H1 (cell line): ENCODE measurements around the gene ZNF407. TPM values are rescaled to one million over a fixed set of nuclear protein-coding genes. Genes with fewer than 3 reads are reported as not detected.

Source experiments
- CTCF ChIA-PET: fragments of 300-600 bp; sonication (Branson Sonifier 250); formaldehyde crosslinking; loops from one replicate; lab custom pipeline; 2021; ENCODE audit not compliant: partially characterized antibody; lab: Charles Lee
- POLR2A ChIA-PET: fragments of 300-600 bp; sonication (Branson Sonifier 250); formaldehyde crosslinking; loops from one replicate; lab custom pipeline; 2021; ENCODE audit warnings: inconsistent platforms; ENCODE audit not compliant: partially characterized antibody; lab: Charles Lee
- DNase-seq, 2 experiments: peaks; one replicate each; pipeline versions ENCODE4 v3.0.0 to v3.0.0-alpha.2; 2010 to 2022; ENCODE audit warnings: low spot score in 2 of 2, low read depth in 1 of 2, mixed read lengths in 1 of 2
- FAIRE-seq: peaks from 2 replicates; lab custom pipeline; 2011; peaks lifted over from hg19 to GRCh38; lab: Jason Lieb, UNC
- H2AFZ ChIP-seq: 2 replicates; pipeline ENCODE4 v1.8.1; 2012; ENCODE audit warnings: low read length, inconsistent platforms
- H2AK5ac ChIP-seq: 2 replicates; pipeline ENCODE4 v1.6.1; 2013; ENCODE audit warnings: low read depth, low read length
- H2BK120ac ChIP-seq: replicated peaks from 2 replicates; pipeline ENCODE3; 2013; ENCODE audit warnings: low read depth, low read length, inconsistent platforms
- H2BK12ac ChIP-seq: 2 replicates; pipeline ENCODE4 v1.6.1; 2013; ENCODE audit warnings: low read depth, low read length
- H2BK15ac ChIP-seq: 2 replicates; pipeline ENCODE4 v1.6.1; 2013; ENCODE audit warnings: low read length
- H2BK20ac ChIP-seq: 2 replicates; pipeline ENCODE4 v1.6.1; 2013; ENCODE audit warnings: low read length
- H2BK5ac ChIP-seq: 2 replicates; pipeline ENCODE4 v1.6.1; 2013; ENCODE audit warnings: low read depth, low read length
- H3K14ac ChIP-seq: 2 replicates; pipeline ENCODE4 v1.6.1; 2013; ENCODE audit warnings: inconsistent platforms; ENCODE audit not compliant: insufficient read length
- H3K18ac ChIP-seq: 2 replicates; pipeline ENCODE4 v1.6.1; 2013; ENCODE audit warnings: low read length; ENCODE audit errors: extremely low read depth
- H3K23ac ChIP-seq: 2 replicates; pipeline ENCODE4 v1.6.1; 2013; ENCODE audit warnings: inconsistent platforms; ENCODE audit not compliant: insufficient read length
- H3K23me2 ChIP-seq: 2 replicates; pipeline ENCODE4 v1.6.1; 2013; ENCODE audit warnings: low read depth, low read length
- H3K27ac ChIP-seq: 2 replicates; pipeline ENCODE4 v1.6.1; 2011; ENCODE audit warnings: low read depth, low read length, inconsistent platforms
- H3K27me3 ChIP-seq, 4 experiments: replicated peaks in 1 of 4; 1 replicate in 1 of 4; 2 replicates in 3 of 4; pipeline versions ENCODE4 v1.6.1 to v1.8.1; 2011 to 2013; ENCODE audit warnings: low read length in 3 of 4, mild to moderate bottlenecking in 3 of 4, inconsistent platforms in 2 of 4, mixed read lengths in 2 of 4, moderate library complexity in 1 of 4; ENCODE audit not compliant: control insufficient read depth in 3 of 4, insufficient read depth in 3 of 4; ENCODE audit errors: extremely low read depth in 1 of 4
- H3K36me3 ChIP-seq, 4 experiments: 2 replicates each; pipeline versions ENCODE4 v1.6.1 to v1.8.1; 2011 to 2013; ENCODE audit warnings: mild to moderate bottlenecking in 4 of 4, low read length in 3 of 4, moderate library complexity in 2 of 4, control low read depth in 1 of 4, inconsistent platforms in 1 of 4; ENCODE audit not compliant: insufficient read depth in 4 of 4, control insufficient read depth in 2 of 4
- H3K4ac ChIP-seq: replicated peaks from 2 replicates; pipeline ENCODE3; 2013; ENCODE audit warnings: low read length, low read depth, mixed read lengths, inconsistent platforms; ENCODE audit not compliant: insufficient read length
- H3K4me1 ChIP-seq, 4 experiments: replicated peaks in 1 of 4; 1 replicate in 1 of 4; 2 replicates in 3 of 4; pipeline versions ENCODE4 v1.6.1 to v1.8.1; 2011 to 2013; ENCODE audit warnings: low read length in 3 of 4, inconsistent platforms in 2 of 4, mixed read lengths in 1 of 4; ENCODE audit not compliant: insufficient read depth in 4 of 4, control insufficient read depth in 3 of 4
- H3K4me2 ChIP-seq, 2 experiments: 2 replicates each; pipeline versions ENCODE4 v1.6.1 to v1.8.1; 2011 to 2013; ENCODE audit warnings: low read depth in 2 of 2, low read length in 2 of 2, control low read depth in 1 of 2, inconsistent platforms in 1 of 2, mild to moderate bottlenecking in 1 of 2; ENCODE audit not compliant: insufficient read depth in 1 of 2
- H3K4me3 ChIP-seq, 4 experiments: fragments of 200-600, 300-600 bp in 1 of 4; sonication (generic), shearing (Covaris generic), sonication (Bioruptor Twin) in 1 of 4; 2 replicates each; pipeline versions ENCODE4 v1.5.1 to v1.8.1; 2011 to 2016; ENCODE audit warnings: low read length in 4 of 4, low read depth in 3 of 4, control low read depth in 2 of 4, inconsistent platforms in 2 of 4, mild to moderate bottlenecking in 2 of 4, mixed read lengths in 1 of 4, moderate library complexity in 1 of 4; ENCODE audit not compliant: insufficient read depth in 2 of 4; ENCODE audit errors: extremely low read depth in 1 of 4
- H3K56ac ChIP-seq: replicated peaks from 2 replicates; pipeline ENCODE3; 2013; ENCODE audit warnings: low read depth, mild to moderate bottlenecking, mixed read lengths, low read length, inconsistent platforms; ENCODE audit not compliant: insufficient read length
- H3K79me1 ChIP-seq: 2 replicates; pipeline ENCODE4 v1.6.1; 2013; ENCODE audit warnings: low read depth, low read length, control low read depth
- H3K79me2 ChIP-seq, 2 experiments: 2 replicates each; pipeline versions ENCODE4 v1.6.1 to v1.8.1; 2012 to 2013; ENCODE audit warnings: low read length in 2 of 2, mild to moderate bottlenecking in 2 of 2, inconsistent platforms in 1 of 2; ENCODE audit not compliant: insufficient read depth in 2 of 2, control insufficient read depth in 1 of 2
- H3K9ac ChIP-seq, 4 experiments: replicated peaks in 1 of 4; 1 replicate in 1 of 4; 2 replicates in 3 of 4; pipeline versions ENCODE4 v1.6.1 to v1.8.1; 2011 to 2013; ENCODE audit warnings: low read depth in 3 of 4, low read length in 3 of 4, control low read depth in 2 of 4, mild to moderate bottlenecking in 2 of 4, moderate library complexity in 2 of 4, inconsistent platforms in 1 of 4; ENCODE audit errors: extremely low read depth in 1 of 4
- H3K9me3 ChIP-seq, 2 experiments: 2 replicates each; pipeline versions ENCODE4 v1.6.1 to v1.8.1; 2012 to 2013; ENCODE audit warnings: mild to moderate bottlenecking in 2 of 2, moderate library complexity in 2 of 2, control low read depth in 1 of 2, inconsistent platforms in 1 of 2, low read depth in 1 of 2, low read length in 1 of 2, mixed read lengths in 1 of 2; ENCODE audit not compliant: insufficient read depth in 2 of 2
- H4K20me1 ChIP-seq, 2 experiments: replicated peaks in 1 of 2; 2 replicates each; pipeline versions ENCODE3 to v1.8.1; 2011 to 2013; ENCODE audit warnings: inconsistent platforms in 2 of 2, low read length in 2 of 2, mild to moderate bottlenecking in 1 of 2; ENCODE audit not compliant: insufficient read depth in 2 of 2, control insufficient read depth in 1 of 2
- H4K5ac ChIP-seq: 2 replicates; pipeline ENCODE4 v1.6.1; 2013; ENCODE audit warnings: low read length, low read depth, mixed read lengths, inconsistent platforms; ENCODE audit not compliant: insufficient read length
- H4K8ac ChIP-seq: 2 replicates; pipeline ENCODE4 v1.8.0; 2013; ENCODE audit warnings: mild to moderate bottlenecking, moderate library complexity, low read length, inconsistent platforms; ENCODE audit not compliant: insufficient read depth; ENCODE audit errors: extremely low read depth
- H4K91ac ChIP-seq: replicated peaks from 2 replicates; pipeline ENCODE3; 2013; ENCODE audit warnings: low read length, mixed read lengths, inconsistent platforms; ENCODE audit not compliant: insufficient read length
- CBX5 ChIP-seq: fragments of 300-800, 300-1000 bp; sonication (generic); IDR thresholded peaks from 2 replicates; pipeline ENCODE4 v1.7.1; 2016; ENCODE audit warnings: antibody characterized with exemption, low read length, low read depth
- EGR1 ChIP-seq: IDR thresholded peaks from 2 replicates; pipeline ENCODE4 v1.6.1; 2011; ENCODE audit warnings: low read depth, low read length, borderline replicate concordance
- GTF2F1 ChIP-seq: IDR thresholded peaks from 2 replicates; pipeline ENCODE4 v1.6.1; 2012; ENCODE audit warnings: low read depth, low read length, improper control_type of control experiment, borderline replicate concordance
- JUN ChIP-seq: IDR thresholded peaks from 2 replicates; pipeline ENCODE4 v1.6.1; 2011; ENCODE audit warnings: low read depth, mild to moderate bottlenecking, improper control_type of control experiment, low read length
- PHF8 ChIP-seq: fragments of 200-600 bp; sonication (generic); conservative IDR thresholded peaks from 2 replicates; pipeline ENCODE4 v1.7.1; 2012; ENCODE audit warnings: low read depth, mild to moderate bottlenecking, inconsistent platforms, low read length, moderate library complexity
- SAP30 ChIP-seq: fragments of 300-600 bp; sonication (generic); IDR thresholded peaks from 2 replicates; pipeline ENCODE4 v1.7.1; 2012; ENCODE audit warnings: low read length, moderate library complexity, mild to moderate bottlenecking, inconsistent platforms; ENCODE audit not compliant: insufficient read depth, insufficient replicate concordance
- SRF ChIP-seq: IDR thresholded peaks from 2 replicates; pipeline ENCODE4 v1.6.1; 2011; ENCODE audit warnings: mild to moderate bottlenecking, low read depth, low read length, moderate library complexity
- SUZ12 ChIP-seq: fragments of 200-600 bp; sonication (generic); IDR thresholded peaks from 2 replicates; pipeline ENCODE4 v1.6.1; 2012; ENCODE audit warnings: mild to moderate bottlenecking, inconsistent platforms, low read length, moderate library complexity, mixed read lengths
- WGBS, 2 experiments: shearing (Covaris generic) in 1 of 2; methylation state at CpG; one replicate each; pipeline versions ENCODE4 v1.1.6 to v1.1.7; 2013 to 2015; ENCODE audit warnings: low lambda C conversion rate in 2 of 2, mixed read lengths in 2 of 2, inconsistent platforms in 1 of 2, low coverage in 1 of 2, missing lambda C conversion rate in 1 of 2; ENCODE audit not compliant: insufficient replicate concordance in 2 of 2, insufficient coverage in 1 of 2, insufficient read length in 1 of 2; ENCODE audit errors: extremely low coverage in 1 of 2, missing lambda C conversion rate in 1 of 2; 5-methylcytosine and 5-hydroxymethylcytosine counted together
- polyA plus RNA-seq, 7 experiments: library from polyadenylated mRNA; depleted of rRNA in 3 of 7; stranded (reverse) in 5 of 7; unstranded in 2 of 7; fragments of >200 nt in 5 of 7; fragments of 200-250 nt in 2 of 7; gene quantifications; 1 replicate in 5 of 7; 2 replicates in 1 of 7; 4 replicates in 1 of 7; pipeline versions ENCODE4 v1.2.1 to v1.2.3, GENCODE V29; 2011 to 2013; ENCODE audit warnings: missing spikeins in 2 of 7, mixed read lengths in 2 of 7
- total RNA-seq: library from RNA; stranded (reverse); fragmentation: NEBNext Ultra II Directional; extraction: Animal tissue kit (Norgen Biotek cat#: 25700); gene quantifications from 2 replicates; pipeline ENCODE4 v1.2.1, GENCODE V29; 2021

Gene ZNF407
- total and polyA plus RNA-seq, 2 of the 8 experiments (the other 6 are each of a cell fraction or from before 2014, with no cell fraction given) = 1.5 to 6.8 TPM

- FAIRE-seq = peak; percentile 28
- no peak overlapping the region for H2BK20ac ChIP-seq
- POLR2A ChIA-PET = interaction anchor here (0.6 kb wide), 1 partner anchor 16 kb away, joined by 5 read pairs; no protein-coding TSS in a partner anchor
These were observed 276.0 kb downstream of the ZNF407 start for GRCh38 chr18:74873629-74874028.

More at GRCh38 chr18:74873629-74874028, 276.0 kb downstream of the ZNF407 start:
- H2AK5ac ChIP-seq = no peak overlapping the region
- no peak for DNase-seq
- no peak overlapping the region for H2BK120ac ChIP-seq
- peaks cover 3 to 7% (median 4%) of the 10 kb centered on the region in 4 experiments; a peak in 4 of 7 replicates for H3K4me1 ChIP-seq
- H2BK15ac ChIP-seq = no peak overlapping the region
- no peak overlapping the region for H2AFZ ChIP-seq
- H3K4me2 ChIP-seq = no peak overlapping the region; a peak in 1 of 4 replicates
- H3K4ac ChIP-seq = no peak overlapping the region
- H3K36me3 ChIP-seq = no peaks in the 10 kb centered on the region
- H3K79me1 ChIP-seq = no peaks in the 10 kb centered on the region
- H3K9ac ChIP-seq = no peak overlapping the region
- no peak overlapping the region for H4K8ac ChIP-seq
- H3K56ac ChIP-seq = no peak overlapping the region
- H3K14ac ChIP-seq = no peak overlapping the region
- CTCF ChIA-PET = interaction anchor here (0.9 kb wide), 1 partner anchor 24 kb away, joined by 3 read pairs; no protein-coding TSS in a partner anchor
- H3K79me2 ChIP-seq = no peaks in the 10 kb centered on the region
- TF ChIP-seq JUN (no peak), EGR1 (no peak), PHF8 (no peak), SUZ12 (no peak), CBX5 (no peak), SAP30 (no peak), SRF (no peak), GTF2F1 (no peak)
- no peaks in the 10 kb centered on the region for H3K27me3 ChIP-seq
- no peaks in the 10 kb centered on the region for H4K20me1 ChIP-seq
- H3K27ac ChIP-seq = no peak overlapping the region
- 46% methylated on average over 3 of the region's 3 CpGs; no CpG with 5 or more reads in 1 of the 2 experiments for WGBS, 2 experiments
- no peak overlapping the region for H3K4me3 ChIP-seq
- H4K91ac ChIP-seq = no peak overlapping the region
- no peak overlapping the region for H3K18ac ChIP-seq
- H2BK5ac ChIP-seq = no peak overlapping the region
- H3K9me3 ChIP-seq = no peaks in the 10 kb centered on the region
- H3K23me2 ChIP-seq = no peaks in the 10 kb centered on the region
- H3K23ac ChIP-seq = no peak overlapping the region
- no peak overlapping the region for H2BK12ac ChIP-seq
- no peak overlapping the region for H4K5ac ChIP-seq
